Kidney (tissue), 14 donors: Measurements from ENCODE around the gene CYP26A1. TPM values are rescaled to one million over a fixed set of nuclear protein-coding genes. Genes with fewer than 3 reads are reported as not detected.

Experiments
- DNase-seq, 5 donors: peaks; one replicate each; pipeline ENCODE4 v3.0.0-alpha.2; 2013 to 2020
- FAIRE-seq: peaks from 2 replicates; lab custom pipeline; 2012; peaks lifted over from hg19 to GRCh38; lab: Jason Lieb, UNC
- H3K27ac ChIP-seq, 2 donors: one replicate each; pipeline ENCODE4 v1.7.0; 2013; ENCODE audit warnings: low read depth in 2 of 2, low read length in 2 of 2, inconsistent platforms in 1 of 2
- H3K27me3 ChIP-seq: one replicate; pipeline ENCODE4 v1.7.1; 2013; ENCODE audit warnings: low read length, inconsistent platforms; ENCODE audit not compliant: control insufficient read depth, insufficient read depth
- H3K36me3 ChIP-seq, 3 donors: one replicate each; pipeline versions ENCODE4 v1.7.0 to v1.7.1; 2013; ENCODE audit warnings: low read length in 3 of 3, control low read depth in 1 of 3, inconsistent platforms in 1 of 3; ENCODE audit not compliant: insufficient read depth in 3 of 3, control insufficient read depth in 2 of 3
- H3K4me1 ChIP-seq, 3 donors: one replicate each; pipeline versions ENCODE4 v1.7.0 to v1.7.1; 2013; ENCODE audit warnings: low read length in 3 of 3, inconsistent platforms in 1 of 3, low read depth in 1 of 3; ENCODE audit not compliant: control insufficient read depth in 2 of 3, insufficient read depth in 2 of 3
- H3K4me3 ChIP-seq, 3 donors: one replicate each; pipeline versions ENCODE4 v1.7.0 to v1.8.1; 2013; ENCODE audit warnings: low read length in 3 of 3, control low read depth in 1 of 3, inconsistent platforms in 1 of 3
- H3K9ac ChIP-seq, 3 donors: one replicate each; pipeline versions ENCODE4 v1.7.0 to v1.7.1; 2013; ENCODE audit warnings: low read length in 3 of 3, control low read depth in 1 of 3, inconsistent platforms in 1 of 3
- H3K9me3 ChIP-seq, 3 donors: one replicate each; pipeline versions ENCODE4 v1.7.0 to v1.7.1; 2013; ENCODE audit warnings: low read length in 3 of 3, control low read depth in 1 of 3, inconsistent platforms in 1 of 3; ENCODE audit not compliant: control insufficient read depth in 2 of 3, insufficient read depth in 1 of 3
- intact Hi-C: fragments of 100-400 bp; cut with DNase I; formaldehyde crosslinking; loops from one replicate; pipeline ENCODE4 v1.11.1; 2022
- polyA plus RNA-seq: library from polyadenylated mRNA; stranded (reverse); fragments of 350-450 nt; fragmentation: Illumina TruSeq; extraction: RNeasy Lipid Tissue Mini Kit (QIAGEN cat#74804); gene quantifications from one replicate; pipeline ENCODE4 v1.2.3, GENCODE V29; 2014; ENCODE audit warnings: low read depth, low replicate concordance; ENCODE audit not compliant: insufficient read depth
- total RNA-seq: library from RNA; stranded (reverse); fragmentation: NEBNext Ultra II Directional; extraction: Animal tissue kit (Norgen Biotek cat#: 25700); gene quantifications from one replicate; pipeline ENCODE4 v1.2.1, GENCODE V29; 2021
- TF ChIP-seq, protein P1 (sequence below): IDR thresholded peaks from 3 replicates; pipeline ENCODE4 v1.5.1; 2012; ENCODE audit warnings: mild to moderate bottlenecking, moderate library complexity, borderline replicate concordance; ENCODE audit not compliant: insufficient read depth; ENCODE audit errors: extremely low read depth
- donor health status: control.
- donor health status: control.
- donor health status: control.
- donor health status: control.
- donor health status: control.
- donor health status: DM: yes; HTN: yes; CAD: no.
- donor health status: Normal renal cell carcinoma (clear cell type).

CYP26A1 gene
- total and polyA plus RNA-seq, 2 donors from 2014 or later, result 0.22 TPM; not detected in 1

DNA sequence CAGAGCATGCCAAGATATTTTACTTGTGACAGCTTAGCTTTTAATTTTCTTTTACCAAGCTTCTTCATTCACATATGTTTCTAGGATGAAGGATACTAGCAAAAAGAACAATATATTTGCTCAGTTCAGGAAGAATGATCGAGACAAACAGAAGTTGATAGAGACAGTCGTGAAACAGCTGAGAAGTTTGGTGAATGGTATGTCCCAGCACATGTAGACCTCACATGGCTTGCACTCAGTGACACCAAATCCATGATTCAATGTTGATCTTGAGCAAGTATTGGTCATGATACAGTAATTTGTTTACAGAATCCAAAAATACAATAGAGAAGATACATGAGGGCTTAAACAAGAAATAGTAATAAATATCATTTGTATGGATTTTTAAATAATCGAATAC, 15.6 kb upstream of the CYP26A1 start:
- peaks cover 0 to 9% (median 0%) of the 10 kb centered on the region in 3 donors for H3K4me1 ChIP-seq
- FAIRE-seq (no peak), DNase-seq (no peak)
- TF ChIP-seq, protein P1, sequence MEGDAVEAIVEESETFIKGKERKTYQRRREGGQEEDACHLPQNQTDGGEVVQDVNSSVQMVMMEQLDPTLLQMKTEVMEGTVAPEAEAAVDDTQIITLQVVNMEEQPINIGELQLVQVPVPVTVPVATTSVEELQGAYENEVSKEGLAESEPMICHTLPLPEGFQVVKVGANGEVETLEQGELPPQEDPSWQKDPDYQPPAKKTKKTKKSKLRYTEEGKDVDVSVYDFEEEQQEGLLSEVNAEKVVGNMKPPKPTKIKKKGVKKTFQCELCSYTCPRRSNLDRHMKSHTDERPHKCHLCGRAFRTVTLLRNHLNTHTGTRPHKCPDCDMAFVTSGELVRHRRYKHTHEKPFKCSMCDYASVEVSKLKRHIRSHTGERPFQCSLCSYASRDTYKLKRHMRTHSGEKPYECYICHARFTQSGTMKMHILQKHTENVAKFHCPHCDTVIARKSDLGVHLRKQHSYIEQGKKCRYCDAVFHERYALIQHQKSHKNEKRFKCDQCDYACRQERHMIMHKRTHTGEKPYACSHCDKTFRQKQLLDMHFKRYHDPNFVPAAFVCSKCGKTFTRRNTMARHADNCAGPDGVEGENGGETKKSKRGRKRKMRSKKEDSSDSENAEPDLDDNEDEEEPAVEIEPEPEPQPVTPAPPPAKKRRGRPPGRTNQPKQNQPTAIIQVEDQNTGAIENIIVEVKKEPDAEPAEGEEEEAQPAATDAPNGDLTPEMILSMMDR, result no peak
- H3K4me3 ChIP-seq, result no peak overlapping the region
- no peak overlapping the region for H3K27ac ChIP-seq
- H3K9ac ChIP-seq, result no peak overlapping the region
- no peaks in the 10 kb centered on the region for H3K9me3 ChIP-seq
- intact Hi-C loops, result no loop called here
- H3K27me3 ChIP-seq, result peaks cover 27% of the 10 kb centered on the region
- H3K36me3 ChIP-seq, result no peaks in the 10 kb centered on the region

DNA sequence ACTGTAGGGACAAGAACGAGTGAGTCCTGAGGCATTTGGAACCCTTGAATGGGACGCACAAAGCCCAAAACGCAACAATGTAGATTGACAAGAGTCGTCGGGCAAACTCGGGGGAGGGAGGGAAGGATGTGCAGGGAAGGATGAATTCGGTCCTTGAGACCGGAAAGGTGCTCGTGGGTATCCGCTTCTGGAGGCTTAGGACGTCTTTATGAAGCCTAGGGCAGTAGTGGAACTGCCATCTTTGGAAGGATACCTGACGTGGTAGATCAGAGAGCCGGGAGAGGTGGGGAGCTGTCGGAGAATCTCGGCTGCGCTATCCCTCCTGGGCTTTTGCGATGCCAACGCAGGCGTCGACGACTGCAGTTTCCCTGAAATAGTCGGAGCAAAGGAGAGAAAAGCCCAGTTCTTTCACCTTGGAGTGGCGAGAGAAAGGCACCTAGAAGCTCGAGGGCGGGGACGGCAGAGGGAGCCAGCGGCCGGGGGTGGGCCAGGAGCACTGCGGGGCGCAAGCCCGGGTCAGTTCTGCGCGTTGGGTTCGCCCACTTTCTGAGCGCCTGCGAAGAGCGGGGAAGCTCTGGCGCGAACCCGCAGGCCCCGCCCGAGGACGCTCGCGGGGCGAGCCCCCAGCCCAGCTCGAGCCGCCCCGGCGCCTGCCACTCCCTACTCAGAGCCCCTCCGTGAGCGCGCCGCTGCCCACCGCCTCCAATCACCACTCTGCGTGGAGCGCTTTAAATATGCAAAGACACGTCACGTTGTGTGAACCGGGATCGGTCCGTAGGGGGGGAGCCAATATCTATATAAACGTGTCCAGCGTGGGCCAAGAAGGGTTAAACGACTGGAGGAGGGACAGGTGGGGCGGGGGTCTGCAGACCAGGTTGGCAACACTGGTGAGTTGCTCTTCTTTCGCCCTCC, 13.5 kb upstream of the CYP26A1 start, which contains the start of gene CYP26C1:
Gene CYP26C1, plus strand, starts transcription at position 824 of the 912 bp plus-strand sequence. CDS start 466 bp downstream, outside the sequence.
- Histone ChIP-seq H3K9ac (no peak within 1 kb of the TSS), H3K27ac (no peak within 1 kb of the TSS), H3K9me3 (no peaks in the 10 kb centered on the region), H3K27me3 (peaks cover 45% of the 10 kb centered on the region), H3K4me1 (peaks cover 0 to 9% (median 0%) of the 10 kb centered on the region in 3 donors), H3K4me3 (no peak within 1 kb of the TSS), H3K36me3 (no peaks in the 10 kb centered on the region)
- FAIRE-seq (no peak), DNase-seq (peak in 1 of 5 donors; percentile 61)
- TF ChIP-seq, protein P1, result no peak
- intact Hi-C loops, result no loop called here

GRCh38 chr10:93060887-93061593, 12.7 kb upstream of the CYP26A1 start:
- TF ChIP-seq, protein P1, result no peak
- FAIRE-seq (no peak), DNase-seq (peak in 2 of 5 donors; percentile 45 to 55)
- no peak overlapping the region for H3K9ac ChIP-seq
- H3K27ac ChIP-seq, result no peak overlapping the region
- H3K4me3 ChIP-seq, result no peak overlapping the region
- H3K36me3 ChIP-seq, result no peaks in the 10 kb centered on the region
- H3K27me3 ChIP-seq, result peaks cover 50% of the 10 kb centered on the region
- peaks cover 0 to 12% (median 0%) of the 10 kb centered on the region in 3 donors for H3K4me1 ChIP-seq
- no peaks in the 10 kb centered on the region for H3K9me3 ChIP-seq
- intact Hi-C loops, result no loop called here
